K562 (cell line): Measurements from ENCODE around the gene ZFP30. TPM values are rescaled to one million over a fixed set of nuclear protein-coding genes. Genes with fewer than 3 reads are reported as not detected.

ENCODE experiments used
- COPS2 ChIP-seq: fragments of 450-650 bp; conservative IDR thresholded peaks from 2 replicates; pipeline ENCODE4 v1.6.1; 2016; ENCODE audit warnings: mild to moderate bottlenecking, moderate library complexity
- MED1 ChIP-seq: sonication (generic); formaldehyde crosslinking; IDR thresholded peaks from 2 replicates; pipeline ENCODE4 v1.8.1; 2023; ENCODE audit warnings: missing genetic modification reagents, borderline replicate concordance
- NCOR1 ChIP-seq: fragments of 450-650 bp; IDR thresholded peaks from 2 replicates; pipeline ENCODE4 v1.6.1; 2016; ENCODE audit warnings: mild to moderate bottlenecking, moderate library complexity
- SRSF3 ChIP-seq: fragments of 200-400 bp; formaldehyde crosslinking; IDR thresholded peaks from 2 replicates; pipeline ENCODE4 v1.6.1; 2016; ENCODE audit warnings: mild to moderate bottlenecking, low read length, moderate library complexity; ENCODE audit not compliant: insufficient read depth
- THAP7 ChIP-seq: fragments of 250-450 bp; sonication (Bioruptor Pico); IDR thresholded peaks from 2 replicates; pipeline ENCODE4 v1.5.0; 2021
- ZBTB40 ChIP-seq, 2 experiments: fragments of 450-650 bp in 1 of 2; sonication (generic) in 1 of 2; formaldehyde crosslinking in 1 of 2; IDR thresholded peaks; 2 replicates each; pipeline versions ENCODE4 v1.7.1 to v1.9.0; 2016 to 2022; ENCODE audit warnings: inconsistent platforms in 1 of 2, mild to moderate bottlenecking in 1 of 2, missing genetic modification reagents in 1 of 2
- ZNF407 ChIP-seq: fragments of 450-650 bp; IDR thresholded peaks from 2 replicates; pipeline ENCODE4 v1.6.1; 2016; ENCODE audit warnings: low read depth
- ZNF586 ChIP-seq: fragments of 450-650 bp; formaldehyde crosslinking; conservative IDR thresholded peaks from 2 replicates; pipeline ENCODE4 v1.4.0; 2020; ENCODE audit warnings: mild to moderate bottlenecking, moderate library complexity
- polyA plus RNA-seq, 8 experiments: library from polyadenylated mRNA; depleted of rRNA in 4 of 8; stranded (reverse) in 5 of 8; unstranded in 3 of 8; fragments of >200 nt; fragmentation: Nextera tagmentation in 2 of 8; fragmentation: Illumina TruSeq in 1 of 8; extraction: Ambion mirVana in 2 of 8; extraction: Trizol in 1 of 8; gene quantifications; 2 replicates each; pipeline versions ENCODE4 v1.2.1 to v1.2.3, GENCODE V29; 2011 to 2014; ENCODE audit warnings: inconsistent platforms in 1 of 8, missing spikeins in 1 of 8
- total RNA-seq, 7 experiments: library from RNA; depleted of rRNA in 6 of 7; stranded (reverse); fragments of >200 nt in 6 of 7; fragmentation: Illumina TruSeq in 2 of 7; extraction: Trizol in 2 of 7; gene quantifications; 2 replicates each; pipeline versions ENCODE4 v1.2.1 to v1.2.3, GENCODE V29; 2011 to 2021; ENCODE audit warnings: low replicate concordance in 1 of 7

ZFP30 gene
- total and polyA plus RNA-seq, 9 of the 15 experiments (the other 6 are each of a cell fraction or from before 2014, with no cell fraction given): 1.1 to 11.3 (median 4.9) TPM

GRCh38 chr19:37594304-37594981 lies 60.8 kb downstream of the ZFP30 start, which contains the start of the genes ZNF540 and ZNF571 (continued):
- no peak for TF ChIP-seq ZBTB40 (IDR thresholded peaks at IDR 0.05)
- no peak for TF ChIP-seq ZBTB40 (CRISPR knock-in tag; IDR thresholded peaks at IDR 0.05)
- TF ChIP-seq THAP7: no peak
- TF ChIP-seq ZNF407: no peak
- TF ChIP-seq MED1 (CRISPR knock-in tag): no peak
- no peak for TF ChIP-seq ZNF586 (CRISPR knock-in tag)
- no peak for TF ChIP-seq SRSF3
- TF ChIP-seq COPS2: no peak
- TF ChIP-seq NCOR1: no peak
